Colonic mucosa (tissue), 4 donors: ENCODE measurements around the gene EDC3. TPM values are rescaled to one million over a fixed set of nuclear protein-coding genes. Genes with fewer than 3 reads are reported as not detected.
"Not testable (repeated sequence)": the region's sequence is repeated elsewhere in the genome, so short reads cannot be mapped to it uniquely, and the experiment has no call there.

Experiments
- DNase-seq: peaks from one replicate; pipeline ENCODE4 v3.0.0-alpha.2; 2020
- H3K27ac ChIP-seq: fragments of 200-600 bp; one replicate; pipeline ENCODE4 v1.8.0; 2021
- H3K27me3 ChIP-seq: fragments of 200-600 bp; one replicate; pipeline ENCODE4 v1.8.0; 2021
- H3K36me3 ChIP-seq: fragments of 200-600 bp; one replicate; pipeline ENCODE4 v1.8.0; 2021
- H3K4me1 ChIP-seq: fragments of 200-600 bp; one replicate; pipeline ENCODE4 v1.8.0; 2021; ENCODE audit warnings: mild to moderate bottlenecking
- H3K4me3 ChIP-seq: fragments of 200-600 bp; one replicate; pipeline ENCODE4 v1.8.0; 2021
- H3K9ac ChIP-seq, 2 donors: one replicate each; pipeline ENCODE4 v1.7.0; 2013; ENCODE audit warnings: control low read depth in 2 of 2, low read depth in 2 of 2, low read length in 2 of 2
- H3K9me3 ChIP-seq: fragments of 200-600 bp; one replicate; pipeline ENCODE4 v1.8.0; 2021
- intact Hi-C: fragments of 100-400 bp; cut with DNase I; formaldehyde crosslinking; loops from one replicate; pipeline ENCODE4 v1.14.1; 2022
- total RNA-seq, 2 donors: library from RNA; stranded (reverse); fragmentation: NEBNext Ultra II Directional in 1 of 2; extraction: Animal tissue kit (Norgen Biotek cat#: 25700) in 1 of 2; gene quantifications; one replicate each; pipeline ENCODE4 v1.2.1, GENCODE V29; 2021
- TF ChIP-seq, protein P1 (sequence below): fragments of 200-600 bp; IDR thresholded peaks from one replicate; pipeline ENCODE4 v1.8.0; 2022; ENCODE audit warnings: antibody characterized with exemption, mild to moderate bottlenecking
- donor health status: healthy.
- donor health status: DM: no; HTN: no; CAD: no.
- donor health status: DM: no; HTN: no; CAD: no.

The EDC3 gene
- total RNA-seq, 2 donors from 2014 or later, result 21.3 to 32.7 TPM

DNA sequence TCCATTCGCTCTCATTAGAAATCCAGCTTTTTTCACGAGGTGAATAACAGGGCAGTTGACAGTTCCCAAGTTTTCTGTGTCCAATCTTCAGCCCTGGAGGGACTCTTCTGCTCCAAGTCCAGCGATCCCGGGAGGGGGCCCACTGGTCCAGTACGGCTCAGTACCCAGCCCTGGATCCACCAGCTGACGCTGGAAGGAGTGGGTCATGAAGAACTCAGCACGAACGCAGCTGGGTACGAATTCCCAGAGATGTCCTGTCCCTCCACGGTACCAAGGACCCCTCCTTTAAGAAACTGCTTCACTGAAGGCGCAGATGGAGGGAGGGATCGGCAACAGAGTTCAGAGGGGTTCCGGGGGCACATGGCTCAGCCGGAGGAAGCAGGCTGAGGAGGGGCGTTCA lies 96.7 kb downstream of the EDC3 start:
- TF ChIP-seq, protein P1, sequence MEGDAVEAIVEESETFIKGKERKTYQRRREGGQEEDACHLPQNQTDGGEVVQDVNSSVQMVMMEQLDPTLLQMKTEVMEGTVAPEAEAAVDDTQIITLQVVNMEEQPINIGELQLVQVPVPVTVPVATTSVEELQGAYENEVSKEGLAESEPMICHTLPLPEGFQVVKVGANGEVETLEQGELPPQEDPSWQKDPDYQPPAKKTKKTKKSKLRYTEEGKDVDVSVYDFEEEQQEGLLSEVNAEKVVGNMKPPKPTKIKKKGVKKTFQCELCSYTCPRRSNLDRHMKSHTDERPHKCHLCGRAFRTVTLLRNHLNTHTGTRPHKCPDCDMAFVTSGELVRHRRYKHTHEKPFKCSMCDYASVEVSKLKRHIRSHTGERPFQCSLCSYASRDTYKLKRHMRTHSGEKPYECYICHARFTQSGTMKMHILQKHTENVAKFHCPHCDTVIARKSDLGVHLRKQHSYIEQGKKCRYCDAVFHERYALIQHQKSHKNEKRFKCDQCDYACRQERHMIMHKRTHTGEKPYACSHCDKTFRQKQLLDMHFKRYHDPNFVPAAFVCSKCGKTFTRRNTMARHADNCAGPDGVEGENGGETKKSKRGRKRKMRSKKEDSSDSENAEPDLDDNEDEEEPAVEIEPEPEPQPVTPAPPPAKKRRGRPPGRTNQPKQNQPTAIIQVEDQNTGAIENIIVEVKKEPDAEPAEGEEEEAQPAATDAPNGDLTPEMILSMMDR, result no peak
- H3K27me3 ChIP-seq, result no peaks in the 10 kb centered on the region
- intact Hi-C loops, result no loop called here
- H3K4me1 ChIP-seq, result no peaks in the 10 kb centered on the region
- H3K27ac ChIP-seq, result no peak overlapping the region
- DNase-seq, result no peak
- H3K4me3 ChIP-seq, result peak overlapping the region; percentile 55
- no peaks in the 10 kb centered on the region for H3K9me3 ChIP-seq
- no peaks in the 10 kb centered on the region for H3K36me3 ChIP-seq
- H3K9ac ChIP-seq, result peak overlapping the region; percentile 88 to 98

DNA sequence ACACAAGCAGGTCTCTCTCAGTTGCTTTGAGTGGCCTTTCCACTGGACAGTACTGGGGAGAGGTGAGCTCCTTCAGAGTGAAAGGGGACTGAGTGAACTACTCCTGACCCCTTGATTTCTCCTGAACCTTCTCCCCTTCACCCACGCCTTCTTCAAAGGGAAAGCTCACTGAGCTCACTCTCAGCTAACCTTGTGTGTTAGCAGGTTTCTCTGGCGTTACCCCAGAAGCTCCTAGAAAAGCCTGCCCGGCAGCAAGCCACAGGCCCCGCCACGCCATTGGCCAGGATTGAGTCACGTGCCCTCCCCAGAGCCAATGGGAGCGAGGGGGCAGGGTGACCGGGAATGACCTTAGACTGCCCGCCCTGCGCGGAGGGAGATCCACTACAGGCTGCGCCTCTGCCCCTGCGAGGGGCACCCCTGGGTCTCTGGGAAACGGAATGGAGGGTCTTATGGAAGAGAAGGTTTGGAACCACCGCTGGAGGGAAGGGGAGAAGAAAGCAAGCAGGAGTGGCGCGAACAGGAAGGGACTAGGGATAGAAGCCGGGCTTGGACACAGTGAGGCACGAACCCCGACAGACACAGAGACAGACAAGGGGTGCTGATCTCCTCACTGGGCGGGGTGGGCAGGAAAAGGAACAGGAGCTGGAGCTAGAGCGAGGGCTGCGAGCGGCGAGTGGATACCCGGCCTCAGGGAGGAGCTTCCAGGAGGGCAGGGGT lies 97.5 kb downstream of the EDC3 start:
- H3K27me3 ChIP-seq, result no peaks in the 10 kb centered on the region
- intact Hi-C loops, result no loop called here

DNA sequence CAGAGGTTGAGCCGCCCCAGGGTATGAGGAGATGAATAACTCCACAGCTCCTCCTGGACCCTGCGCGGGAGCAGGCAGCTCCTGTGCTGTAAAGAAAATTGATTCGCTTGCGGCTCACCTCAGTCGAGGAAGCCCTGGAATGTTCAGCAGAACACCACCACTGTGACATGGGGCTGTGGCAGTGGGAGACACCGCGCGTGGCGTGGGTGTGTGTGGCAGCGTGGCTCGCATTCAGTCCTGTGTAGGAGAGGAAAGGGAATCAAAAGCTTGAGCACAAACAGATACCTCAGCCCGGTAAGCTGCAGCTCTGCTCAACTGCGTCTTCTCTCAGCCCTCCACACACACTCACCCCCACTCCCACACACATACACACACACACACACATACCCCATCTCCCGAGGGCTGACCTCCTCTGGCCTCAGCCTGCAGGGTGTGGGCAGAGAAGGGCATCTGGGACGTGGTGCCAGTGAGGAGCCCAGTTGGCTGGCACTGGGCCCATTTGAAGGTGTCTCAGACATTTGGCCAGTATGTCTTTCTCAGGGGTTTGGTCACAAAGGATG lies 98.6 kb downstream of the EDC3 start:
- H3K4me1 ChIP-seq, intact Hi-C loops, H3K27ac ChIP-seq, H3K9me3 ChIP-seq, H3K27me3 ChIP-seq, H3K36me3 ChIP-seq, DNase-seq, H3K4me3 ChIP-seq, H3K9ac ChIP-seq: not testable (repeated sequence)

More for the DNA sequence above, 97.5 kb downstream of the EDC3 start:
- Histone ChIP-seq H3K4me1 (no peaks in the 10 kb centered on the region), H3K27ac (peak overlapping the region; percentile 80), H3K9me3 (no peaks in the 10 kb centered on the region), H3K36me3 (no peaks in the 10 kb centered on the region), H3K4me3 (peak overlapping the region; percentile 55), H3K9ac (peak overlapping the region; percentile 88 to 98)
- DNase-seq, result peak; percentile 99
- TF ChIP-seq, protein P1, result no peak

DNA sequence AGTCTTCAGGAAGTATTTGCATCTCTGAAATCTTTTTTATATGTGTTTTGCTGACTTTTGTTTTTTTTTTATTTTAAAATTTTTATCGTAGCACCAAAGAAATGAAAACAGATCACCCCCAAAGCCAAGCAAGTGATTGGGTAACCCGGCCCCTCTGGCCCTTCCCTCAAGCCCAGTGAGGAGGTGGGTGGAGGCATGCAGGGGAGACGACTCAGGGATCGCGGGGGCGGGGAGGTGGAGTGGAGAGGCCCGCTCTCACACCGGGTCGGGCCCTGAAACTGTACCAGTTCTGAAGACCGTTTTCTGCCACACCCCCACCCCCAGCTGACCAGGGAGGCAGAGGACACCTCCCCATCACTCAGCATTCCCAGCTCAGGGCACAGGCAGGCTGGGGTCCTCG lies 99.1 kb downstream of the EDC3 start:
- H3K4me3 ChIP-seq, H3K27ac ChIP-seq, H3K9me3 ChIP-seq, H3K27me3 ChIP-seq, DNase-seq, H3K36me3 ChIP-seq, H3K9ac ChIP-seq, intact Hi-C loops, H3K4me1 ChIP-seq: not testable (repeated sequence)

DNA sequence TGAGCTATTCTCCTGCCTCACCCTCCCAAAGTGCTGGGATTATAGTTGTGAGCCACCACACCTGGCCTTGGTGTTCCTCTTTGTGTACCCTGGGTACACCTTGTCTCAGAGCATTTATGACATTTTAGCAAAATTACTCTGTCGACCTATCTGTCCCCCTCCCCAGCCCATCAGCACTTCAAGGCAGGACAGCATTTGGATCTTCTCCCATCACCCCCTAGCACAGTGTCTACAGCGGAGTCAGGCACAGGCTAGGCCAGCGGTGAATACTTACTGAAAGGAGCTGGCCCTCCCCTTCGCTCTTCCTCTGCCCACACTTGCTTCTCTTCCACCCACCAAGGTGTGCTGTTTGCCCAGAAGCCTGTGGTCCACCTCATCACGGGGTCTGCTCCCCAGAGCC lies 100.6 kb downstream of the EDC3 start:
- H3K36me3 ChIP-seq, result peaks cover under 1% of the 10 kb centered on the region
- TF ChIP-seq, protein P1, result no peak
- no peak overlapping the region for H3K4me3 ChIP-seq
- H3K27ac ChIP-seq, result no peak overlapping the region
- no peaks in the 10 kb centered on the region for H3K27me3 ChIP-seq
- no peaks in the 10 kb centered on the region for H3K4me1 ChIP-seq
- no peak for DNase-seq
- no peaks in the 10 kb centered on the region for H3K9me3 ChIP-seq
- intact Hi-C loops, result no loop called here
- no peak overlapping the region for H3K9ac ChIP-seq

DNA sequence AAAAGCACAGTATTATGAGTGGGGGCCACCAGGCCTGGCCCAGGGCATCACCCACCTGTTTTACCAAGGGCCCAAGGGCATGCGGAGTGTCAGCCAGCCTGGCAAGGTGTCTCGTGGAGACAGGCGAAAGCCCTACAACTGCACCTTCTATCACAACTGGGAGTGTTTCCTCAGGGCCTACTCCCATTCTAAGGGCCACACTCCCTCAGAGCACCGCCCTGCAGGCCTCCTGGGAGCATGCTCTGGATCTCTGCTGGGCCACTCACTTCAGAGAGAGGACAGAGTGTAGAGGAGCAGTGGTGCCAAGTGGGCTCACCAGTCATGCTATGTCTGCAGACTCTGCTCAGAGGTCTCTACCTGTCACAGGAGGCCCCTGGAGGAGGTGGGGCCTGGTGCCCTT lies 101.4 kb downstream of the EDC3 start:
- Histone ChIP-seq H3K36me3 (peaks cover 3% of the 10 kb centered on the region), H3K4me3 (no peak overlapping the region), H3K9ac (no peak overlapping the region), H3K27me3 (no peaks in the 10 kb centered on the region), H3K27ac (no peak overlapping the region), H3K4me1 (no peaks in the 10 kb centered on the region), H3K9me3 (no peaks in the 10 kb centered on the region)
- DNase-seq, result no peak
- TF ChIP-seq, protein P1, result no peak
- intact Hi-C loops, result no loop called here
